K562 (cell line): Measurements from ENCODE around the gene AFF3. TPM values are rescaled to one million over a fixed set of nuclear protein-coding genes. Genes with fewer than 3 reads are reported as not detected.

ENCODE experiments used
- ATAC-seq: fragments of 200-7000 bp; cut with Tn5 transposase; 3 replicates; pipeline ENCODE4 v1.9.1; 2020; ENCODE audit warnings: moderate library complexity
- BruUV-seq: library from RNA; stranded (reverse); fragments of 400-500 nt; replicated peaks from 2 replicates; lab custom pipeline; 2021; lab: Mats Ljungman, UMichigan
- CTCF ChIA-PET: fragments of 300-600 bp; formaldehyde crosslinking; extraction: SDS; loops from one replicate; lab custom pipeline; 2021; ENCODE audit warnings: low intra/inter-chr PET ratio; lab: Yijun Ruan, JAX
- POLR2A ChIA-PET: fragments of 300-600, 350-650 bp; sonication (Branson Sonifier 250); formaldehyde crosslinking; extraction: SDS; loops from one replicate; lab custom pipeline; 2021; ENCODE audit warnings: antibody characterized with exemption, inconsistent platforms; lab: Yijun Ruan, JAX
- DNase-seq, 4 experiments: peaks; one replicate each; pipeline versions ENCODE4 v3.0.0 to v3.0.0-alpha.2; 2011 to 2018; ENCODE audit warnings: low spot score in 3 of 4, mixed read lengths in 3 of 4; ENCODE audit errors: extremely low read depth in 1 of 4
- FAIRE-seq: peaks from 2 replicates; lab custom pipeline; 2011; peaks lifted over from hg19 to GRCh38; lab: Jason Lieb, UNC
- H2AFZ ChIP-seq: 2 replicates; pipeline ENCODE4 v1.6.0; 2011; ENCODE audit warnings: low read depth, low read length, control low read depth, inconsistent platforms
- H3K27ac ChIP-seq: fragments of 200-600 bp; 3 replicates; pipeline ENCODE4 v1.8.0; 2011; ENCODE audit warnings: low read depth, mild to moderate bottlenecking, control low read depth, inconsistent platforms, low read length, moderate library complexity, mixed read lengths; ENCODE audit errors: extremely low read depth
- H3K27me3 ChIP-seq, 2 experiments: fragments of 300-600 bp in 1 of 2; 2 replicates in 1 of 2; 3 replicates in 1 of 2; pipeline versions ENCODE4 v1.6.0 to v1.8.0; 2011; ENCODE audit warnings: inconsistent platforms in 2 of 2, low read length in 2 of 2, mild to moderate bottlenecking in 1 of 2, mixed read lengths in 1 of 2, moderate library complexity in 1 of 2; ENCODE audit not compliant: control insufficient read depth in 2 of 2, insufficient read depth in 2 of 2
- H3K36me3 ChIP-seq: fragments of 300-600 bp; 3 replicates; pipeline ENCODE4 v1.8.0; 2011; ENCODE audit warnings: mild to moderate bottlenecking, low read length, inconsistent platforms; ENCODE audit not compliant: control insufficient read depth, insufficient read depth
- H3K4me1 ChIP-seq, 2 experiments: fragments of 200-600 bp in 1 of 2; replicated peaks in 1 of 2; 2 replicates in 1 of 2; 3 replicates in 1 of 2; pipeline versions ENCODE4 v1.5.1 to v1.8.0; 2011; ENCODE audit warnings: inconsistent platforms in 2 of 2, low read length in 2 of 2, mild to moderate bottlenecking in 1 of 2, mixed read lengths in 1 of 2, moderate library complexity in 1 of 2; ENCODE audit not compliant: control insufficient read depth in 2 of 2, insufficient read depth in 2 of 2
- H3K4me2 ChIP-seq: 2 replicates; pipeline ENCODE4 v1.6.1; 2011; ENCODE audit warnings: low read length, control low read depth, inconsistent platforms, mixed read lengths; ENCODE audit not compliant: insufficient read depth
- H3K4me3 ChIP-seq: fragments of 200-600 bp; sonication (generic), shearing (Covaris generic); 2 replicates; pipeline ENCODE4 v1.5.1; 2016; ENCODE audit warnings: control low read depth, inconsistent platforms
- H3K79me2 ChIP-seq: fragments of 200-600 bp; 3 replicates; pipeline ENCODE4 v1.8.0; 2011; ENCODE audit warnings: low read length, inconsistent platforms; ENCODE audit not compliant: control insufficient read depth, insufficient read depth
- H3K9ac ChIP-seq, 2 experiments: 2 replicates each; pipeline versions ENCODE4 v1.6.0 to v1.6.1; 2011; ENCODE audit warnings: low read depth in 2 of 2, low read length in 2 of 2, control low read depth in 1 of 2, inconsistent platforms in 1 of 2, mild to moderate bottlenecking in 1 of 2, mixed read lengths in 1 of 2; ENCODE audit not compliant: insufficient read depth in 1 of 2
- H3K9me1 ChIP-seq: one replicate; pipeline ENCODE4 v1.6.0; 2011; ENCODE audit warnings: inconsistent platforms, mild to moderate bottlenecking, low read length, moderate library complexity; ENCODE audit not compliant: control insufficient read depth, insufficient read depth
- H3K9me3 ChIP-seq: replicated peaks from 2 replicates; pipeline ENCODE4 v1.5.1; 2011; ENCODE audit warnings: low read depth, low read length, inconsistent platforms; ENCODE audit not compliant: control insufficient read depth, insufficient read depth
- H4K20me1 ChIP-seq: replicated peaks from 2 replicates; pipeline ENCODE4 v1.6.1; 2011; ENCODE audit warnings: low read length, inconsistent platforms, mixed read lengths; ENCODE audit not compliant: control insufficient read depth, insufficient read depth
- C11orf30 ChIP-seq: fragments of 450-650 bp; IDR thresholded peaks from 2 replicates; pipeline ENCODE4 v1.6.1; 2016; ENCODE audit warnings: low read depth, mild to moderate bottlenecking
- CTCF ChIP-seq, 3 experiments: IDR thresholded peaks in 2 of 3; conservative IDR thresholded peaks in 1 of 3; 2 replicates each; pipeline ENCODE4 v1.5.1; 2011 to 2012; ENCODE audit warnings: low read length in 3 of 3, mild to moderate bottlenecking in 3 of 3, control low read depth in 2 of 3, improper control_type of control experiment in 1 of 3, inconsistent platforms in 1 of 3, low read depth in 1 of 3, mixed read lengths in 1 of 3, moderate library complexity in 1 of 3; ENCODE audit not compliant: insufficient read depth in 2 of 3
- E2F6 ChIP-seq, 2 experiments: IDR thresholded peaks; 2 replicates each; pipeline ENCODE4 v1.6.1; 2011; ENCODE audit warnings: borderline replicate concordance in 1 of 2, control low read depth in 1 of 2, low read depth in 1 of 2, low read length in 1 of 2, mild to moderate bottlenecking in 1 of 2, mixed read lengths in 1 of 2, moderate library complexity in 1 of 2; ENCODE audit not compliant: insufficient read depth in 1 of 2, insufficient read length in 1 of 2, poor library complexity in 1 of 2, severe bottlenecking in 1 of 2; ENCODE audit errors: extremely low read depth in 1 of 2
- MAFG ChIP-seq: fragments of 450-650 bp; conservative IDR thresholded peaks from 2 replicates; pipeline ENCODE4 v1.6.1; 2016; ENCODE audit warnings: missing genetic modification characterization, missing compliant biosample characterization
- MYC ChIP-seq, 2 experiments: fragments of 250-450 bp in 1 of 2; sonication (Bioruptor Pico) in 1 of 2; IDR thresholded peaks; 2 replicates each; pipeline versions ENCODE4 v1.5.1 to v1.6.1; 2012 to 2021; ENCODE audit warnings: low read depth in 2 of 2, borderline replicate concordance in 1 of 2, improper control_type of control experiment in 1 of 2, low read length in 1 of 2, mild to moderate bottlenecking in 1 of 2, moderate library complexity in 1 of 2
- RFX7 ChIP-seq: fragments of 250-450 bp; sonication (Bioruptor Pico); IDR thresholded peaks from 2 replicates; pipeline ENCODE4 v1.5.1; 2021; ENCODE audit warnings: mild to moderate bottlenecking
- ZNF316 ChIP-seq: fragments of 450-650 bp; IDR thresholded peaks from 2 replicates; pipeline ENCODE4 v1.6.1; 2016
- WGBS: fragments of 100-300 bp; shearing (Covaris generic); methylation state at CpG from one replicate; pipeline ENCODE4 v1.1.6; 2016; ENCODE audit warnings: low coverage, mixed read lengths; ENCODE audit not compliant: insufficient coverage; ENCODE audit errors: missing lambda C conversion rate; 5-methylcytosine and 5-hydroxymethylcytosine counted together
- in situ Hi-C: fragments of 300-500 bp; cut with MboI; formaldehyde crosslinking; loops from 4 replicates; pipeline ENCODE4 v1.15.0; 2018; ENCODE audit warnings: inconsistent platforms, mixed read lengths
- intact Hi-C: fragments of 100-400 bp; cut with micrococcal nuclease; formaldehyde crosslinking; loops from 2 replicates; pipeline ENCODE4 v1.14.2; 2022
- polyA plus RNA-seq, 8 experiments: library from polyadenylated mRNA; depleted of rRNA in 4 of 8; stranded (reverse) in 5 of 8; unstranded in 3 of 8; fragments of >200 nt; fragmentation: Nextera tagmentation in 2 of 8; fragmentation: Illumina TruSeq in 1 of 8; extraction: Ambion mirVana in 2 of 8; extraction: Trizol in 1 of 8; gene quantifications; 2 replicates each; pipeline versions ENCODE4 v1.2.1 to v1.2.3, GENCODE V29; 2011 to 2014; ENCODE audit warnings: inconsistent platforms in 1 of 8, missing spikeins in 1 of 8
- total RNA-seq, 7 experiments: library from RNA; depleted of rRNA in 6 of 7; stranded (reverse); fragments of >200 nt in 6 of 7; fragmentation: Illumina TruSeq in 2 of 7; extraction: Trizol in 2 of 7; gene quantifications; 2 replicates each; pipeline versions ENCODE4 v1.2.1 to v1.2.3, GENCODE V29; 2011 to 2021; ENCODE audit warnings: low replicate concordance in 1 of 7
- TF ChIP-seq, protein P1 (sequence below): fragments of 450-650 bp; conservative IDR thresholded peaks from 2 replicates; pipeline ENCODE4 v1.6.1; 2016; ENCODE audit warnings: missing genetic modification characterization, low read depth, mild to moderate bottlenecking, control low read depth, missing compliant biosample characterization

The AFF3 gene
- total and polyA plus RNA-seq, 9 of the 15 experiments (the other 6 are each of a cell fraction or from before 2014, with no cell fraction given), result 0.02 to 0.11 TPM; not detected in 7

DNA sequence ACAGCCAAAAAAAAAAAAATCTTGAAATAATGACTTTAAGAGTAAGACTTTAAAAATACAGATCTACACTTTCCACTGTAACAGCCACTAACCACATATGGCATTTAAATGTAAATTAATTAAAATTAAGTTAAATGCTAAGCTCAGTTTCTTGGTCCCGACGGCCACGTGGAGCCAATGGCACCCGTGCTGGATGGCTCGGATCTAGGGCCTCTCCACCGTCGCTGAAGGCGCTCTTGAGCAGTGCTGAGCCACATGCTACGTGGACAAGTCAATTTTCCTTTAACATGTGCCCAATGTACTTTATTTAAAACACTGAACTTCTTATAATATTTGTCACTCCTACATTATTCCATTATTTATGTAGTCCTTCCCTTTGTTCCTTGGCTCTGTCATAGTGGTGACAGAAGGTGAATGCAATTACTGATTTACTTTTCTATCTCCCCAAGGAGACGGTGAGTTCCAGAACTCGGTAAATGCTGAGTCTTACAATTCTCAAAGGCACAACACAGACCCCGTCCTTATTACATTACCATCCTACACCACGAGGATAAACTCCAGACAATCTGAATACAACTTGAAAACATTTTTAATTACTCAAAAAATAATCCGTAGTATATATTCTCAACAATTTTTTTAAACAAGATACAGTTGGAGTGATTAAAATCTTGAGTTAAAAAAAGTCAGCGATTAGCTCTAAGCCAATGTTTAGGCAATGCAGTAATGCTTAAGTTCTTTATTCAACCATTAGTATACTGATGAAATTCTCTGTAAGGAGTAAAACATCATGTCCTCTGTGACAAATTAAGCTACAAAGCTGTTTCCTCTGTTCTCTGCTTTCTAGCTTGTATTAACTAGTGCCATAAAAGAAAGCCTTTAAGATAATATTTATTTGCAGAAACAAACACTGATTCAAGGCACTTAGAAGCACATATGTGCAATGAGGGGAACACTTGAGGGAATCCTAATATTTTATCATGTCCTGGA lies 95.1 kb downstream of the AFF3 start:
- peak in 1 of 4 experiments; percentile 14 for DNase-seq

More for the DNA sequence above, 95.1 kb downstream of the AFF3 start:
- intact Hi-C loops (no loop called here), in situ Hi-C loops (no loop called here)
- ChIA-PET CTCF (interaction anchor here (0.6 to 0.7 kb wide), 2 partner anchors 144 to 503 kb away, joined by 3 read pairs; no protein-coding TSS in a partner anchor), POLR2A (interaction anchor here (0.5 kb wide), 1 partner anchor 490 kb away, joined by 4 read pairs; no protein-coding TSS in a partner anchor)
- no peaks in the 10 kb centered on the region for H3K36me3 ChIP-seq
- peaks cover 4 to 26% of the 10 kb centered on the region in 2 experiments; a peak in 4 of 5 replicates for H3K27me3 ChIP-seq
- no peak overlapping the region for H3K4me3 ChIP-seq
- ATAC-seq (peak; percentile 72), FAIRE-seq (no peak)
- H3K4me1 ChIP-seq, result no peaks in the 10 kb centered on the region
- no peaks in the 10 kb centered on the region for H4K20me1 ChIP-seq
- no peaks in the 10 kb centered on the region for H3K9me3 ChIP-seq
- no peak overlapping the region for H3K9ac ChIP-seq
- no peaks in the 10 kb centered on the region for H3K9me1 ChIP-seq
- TF ChIP-seq, protein P1, sequence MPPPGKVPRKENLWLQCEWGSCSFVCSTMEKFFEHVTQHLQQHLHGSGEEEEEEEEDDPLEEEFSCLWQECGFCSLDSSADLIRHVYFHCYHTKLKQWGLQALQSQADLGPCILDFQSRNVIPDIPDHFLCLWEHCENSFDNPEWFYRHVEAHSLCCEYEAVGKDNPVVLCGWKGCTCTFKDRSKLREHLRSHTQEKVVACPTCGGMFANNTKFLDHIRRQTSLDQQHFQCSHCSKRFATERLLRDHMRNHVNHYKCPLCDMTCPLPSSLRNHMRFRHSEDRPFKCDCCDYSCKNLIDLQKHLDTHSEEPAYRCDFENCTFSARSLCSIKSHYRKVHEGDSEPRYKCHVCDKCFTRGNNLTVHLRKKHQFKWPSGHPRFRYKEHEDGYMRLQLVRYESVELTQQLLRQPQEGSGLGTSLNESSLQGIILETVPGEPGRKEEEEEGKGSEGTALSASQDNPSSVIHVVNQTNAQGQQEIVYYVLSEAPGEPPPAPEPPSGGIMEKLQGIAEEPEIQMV (tag), result no peak
- TF ChIP-seq RFX7 (CRISPR knock-in tag) (no peak), MAFG (tag) (peak; percentile 68), CTCF (IDR thresholded peaks at IDR 0.05 in 2 of 3, conservative IDR thresholded peaks at IDR 0.05 in 1 of 3; ENCODE audit: insufficient read depth in 2 of 3, low read depth in 1 of 3, low read length in 3 of 3) (peak in 2 of 3 experiments; percentile 14 to 25; a peak in 2 of 6 replicates), MYC (IDR thresholded peaks at IDR 0.05; ENCODE audit: low read depth, low read length) (peak; percentile 52; the same call in 1 of the 2 replicates), MYC (CRISPR knock-in tag; IDR thresholded peaks at IDR 0.05; ENCODE audit: borderline replicate concordance, low read depth) (no peak), C11orf30 (peak; percentile 54; the same call in 1 of the 2 replicates), ZNF316 (peak; percentile 80), E2F6 (IDR thresholded peaks at IDR 0.05; ENCODE audit: borderline replicate concordance in 1 of 2, extremely low read depth in 1 of 2, insufficient read depth in 1 of 2, insufficient read length in 1 of 2, low read depth in 1 of 2, low read length in 1 of 2, poor library complexity in 1 of 2, severe bottlenecking in 1 of 2) (peak in 1 of 2 experiments; percentile 47)
- WGBS, result under 1% methylated on average over 15 of the region's 15 CpGs
- no TSS peak for BruUV-seq
- no peak overlapping the region for H3K4me2 ChIP-seq
- H3K27ac ChIP-seq, result no peak overlapping the region
- peak overlapping the region; percentile 29; the same call in 1 of the 2 replicates for H2AFZ ChIP-seq
- H3K79me2 ChIP-seq, result no peaks in the 10 kb centered on the region
